ENCODE data around the gene MRM2.

DNA sequence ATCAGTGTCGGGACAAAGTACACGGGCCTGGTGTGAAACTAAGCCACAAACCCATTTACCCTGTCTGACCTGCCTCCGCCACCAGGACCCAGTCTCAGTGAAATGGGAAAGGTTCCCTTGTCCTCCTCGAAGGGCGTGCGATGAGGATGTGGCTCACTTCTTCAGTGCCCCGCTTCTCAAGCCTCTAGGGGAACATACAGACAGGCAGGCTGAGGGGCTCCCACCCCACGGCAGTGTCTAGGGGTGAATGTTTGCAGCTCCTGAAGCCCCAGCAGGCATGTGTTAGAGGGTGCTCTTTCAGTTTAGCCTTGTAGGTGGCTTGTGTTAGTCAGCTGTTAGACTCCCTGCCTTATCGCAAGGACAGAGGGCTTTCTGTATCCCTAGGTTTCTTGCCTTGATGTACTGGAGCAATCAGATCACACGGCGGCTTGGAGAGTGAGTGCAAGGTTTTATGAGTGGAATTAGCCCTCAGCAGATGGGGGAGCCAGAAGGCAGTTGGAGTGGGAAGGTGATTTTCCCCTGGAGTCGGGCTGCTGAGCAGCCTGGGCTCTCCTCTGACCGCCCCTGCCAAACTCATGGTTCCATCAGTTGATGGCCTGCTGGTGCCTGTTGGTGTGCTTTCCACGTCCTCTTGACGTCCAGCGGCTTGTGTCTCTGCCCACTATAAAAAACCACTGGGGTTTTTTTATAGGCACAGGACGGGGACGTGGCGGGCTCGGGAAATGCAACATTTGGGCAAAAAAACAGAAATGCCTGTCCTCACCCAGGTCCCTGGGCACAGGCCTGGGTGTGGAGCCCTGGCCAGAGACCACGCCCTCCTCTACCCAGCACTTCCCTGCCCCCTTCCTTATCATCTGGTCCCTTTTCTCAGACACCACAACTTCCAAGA is 780 bp upstream of the MRM2 start:
- TF ChIP-seq, protein P1, sequence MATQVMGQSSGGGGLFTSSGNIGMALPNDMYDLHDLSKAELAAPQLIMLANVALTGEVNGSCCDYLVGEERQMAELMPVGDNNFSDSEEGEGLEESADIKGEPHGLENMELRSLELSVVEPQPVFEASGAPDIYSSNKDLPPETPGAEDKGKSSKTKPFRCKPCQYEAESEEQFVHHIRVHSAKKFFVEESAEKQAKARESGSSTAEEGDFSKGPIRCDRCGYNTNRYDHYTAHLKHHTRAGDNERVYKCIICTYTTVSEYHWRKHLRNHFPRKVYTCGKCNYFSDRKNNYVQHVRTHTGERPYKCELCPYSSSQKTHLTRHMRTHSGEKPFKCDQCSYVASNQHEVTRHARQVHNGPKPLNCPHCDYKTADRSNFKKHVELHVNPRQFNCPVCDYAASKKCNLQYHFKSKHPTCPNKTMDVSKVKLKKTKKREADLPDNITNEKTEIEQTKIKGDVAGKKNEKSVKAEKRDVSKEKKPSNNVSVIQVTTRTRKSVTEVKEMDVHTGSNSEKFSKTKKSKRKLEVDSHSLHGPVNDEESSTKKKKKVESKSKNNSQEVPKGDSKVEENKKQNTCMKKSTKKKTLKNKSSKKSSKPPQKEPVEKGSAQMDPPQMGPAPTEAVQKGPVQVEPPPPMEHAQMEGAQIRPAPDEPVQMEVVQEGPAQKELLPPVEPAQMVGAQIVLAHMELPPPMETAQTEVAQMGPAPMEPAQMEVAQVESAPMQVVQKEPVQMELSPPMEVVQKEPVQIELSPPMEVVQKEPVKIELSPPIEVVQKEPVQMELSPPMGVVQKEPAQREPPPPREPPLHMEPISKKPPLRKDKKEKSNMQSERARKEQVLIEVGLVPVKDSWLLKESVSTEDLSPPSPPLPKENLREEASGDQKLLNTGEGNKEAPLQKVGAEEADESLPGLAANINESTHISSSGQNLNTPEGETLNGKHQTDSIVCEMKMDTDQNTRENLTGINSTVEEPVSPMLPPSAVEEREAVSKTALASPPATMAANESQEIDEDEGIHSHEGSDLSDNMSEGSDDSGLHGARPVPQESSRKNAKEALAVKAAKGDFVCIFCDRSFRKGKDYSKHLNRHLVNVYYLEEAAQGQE (IDR thresholded peaks at IDR 0.05), result no peak
- TF ChIP-seq, protein P2, sequence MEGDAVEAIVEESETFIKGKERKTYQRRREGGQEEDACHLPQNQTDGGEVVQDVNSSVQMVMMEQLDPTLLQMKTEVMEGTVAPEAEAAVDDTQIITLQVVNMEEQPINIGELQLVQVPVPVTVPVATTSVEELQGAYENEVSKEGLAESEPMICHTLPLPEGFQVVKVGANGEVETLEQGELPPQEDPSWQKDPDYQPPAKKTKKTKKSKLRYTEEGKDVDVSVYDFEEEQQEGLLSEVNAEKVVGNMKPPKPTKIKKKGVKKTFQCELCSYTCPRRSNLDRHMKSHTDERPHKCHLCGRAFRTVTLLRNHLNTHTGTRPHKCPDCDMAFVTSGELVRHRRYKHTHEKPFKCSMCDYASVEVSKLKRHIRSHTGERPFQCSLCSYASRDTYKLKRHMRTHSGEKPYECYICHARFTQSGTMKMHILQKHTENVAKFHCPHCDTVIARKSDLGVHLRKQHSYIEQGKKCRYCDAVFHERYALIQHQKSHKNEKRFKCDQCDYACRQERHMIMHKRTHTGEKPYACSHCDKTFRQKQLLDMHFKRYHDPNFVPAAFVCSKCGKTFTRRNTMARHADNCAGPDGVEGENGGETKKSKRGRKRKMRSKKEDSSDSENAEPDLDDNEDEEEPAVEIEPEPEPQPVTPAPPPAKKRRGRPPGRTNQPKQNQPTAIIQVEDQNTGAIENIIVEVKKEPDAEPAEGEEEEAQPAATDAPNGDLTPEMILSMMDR (IDR thresholded peaks at IDR 0.05; ENCODE audit: low read depth, low read length, missing input control), result no peak
- TF ChIP-seq EGR1 (IDR thresholded peaks at IDR 0.05; ENCODE audit: low read depth in 2 of 2) (no peak), YY1 (IDR thresholded peaks at IDR 0.05) (no peak), GABPA (IDR thresholded peaks at IDR 0.05 in 1 of 2, conservative IDR thresholded peaks at IDR 0.05 in 1 of 2) (no peak), TAF1 (conservative IDR thresholded peaks at IDR 0.05) (no peak), FOXA1 (IDR thresholded peaks at IDR 0.05) (no peak), HNF4G (IDR thresholded peaks at IDR 0.05) (no peak), JUND (IDR thresholded peaks at IDR 0.05) (no peak), SP1 (IDR thresholded peaks at IDR 0.05) (no peak)
- TF ChIP-seq, protein P3, sequence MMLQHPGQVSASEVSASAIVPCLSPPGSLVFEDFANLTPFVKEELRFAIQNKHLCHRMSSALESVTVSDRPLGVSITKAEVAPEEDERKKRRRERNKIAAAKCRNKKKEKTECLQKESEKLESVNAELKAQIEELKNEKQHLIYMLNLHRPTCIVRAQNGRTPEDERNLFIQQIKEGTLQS (IDR thresholded peaks at IDR 0.05), result no peak
- TF ChIP-seq, protein P4, sequence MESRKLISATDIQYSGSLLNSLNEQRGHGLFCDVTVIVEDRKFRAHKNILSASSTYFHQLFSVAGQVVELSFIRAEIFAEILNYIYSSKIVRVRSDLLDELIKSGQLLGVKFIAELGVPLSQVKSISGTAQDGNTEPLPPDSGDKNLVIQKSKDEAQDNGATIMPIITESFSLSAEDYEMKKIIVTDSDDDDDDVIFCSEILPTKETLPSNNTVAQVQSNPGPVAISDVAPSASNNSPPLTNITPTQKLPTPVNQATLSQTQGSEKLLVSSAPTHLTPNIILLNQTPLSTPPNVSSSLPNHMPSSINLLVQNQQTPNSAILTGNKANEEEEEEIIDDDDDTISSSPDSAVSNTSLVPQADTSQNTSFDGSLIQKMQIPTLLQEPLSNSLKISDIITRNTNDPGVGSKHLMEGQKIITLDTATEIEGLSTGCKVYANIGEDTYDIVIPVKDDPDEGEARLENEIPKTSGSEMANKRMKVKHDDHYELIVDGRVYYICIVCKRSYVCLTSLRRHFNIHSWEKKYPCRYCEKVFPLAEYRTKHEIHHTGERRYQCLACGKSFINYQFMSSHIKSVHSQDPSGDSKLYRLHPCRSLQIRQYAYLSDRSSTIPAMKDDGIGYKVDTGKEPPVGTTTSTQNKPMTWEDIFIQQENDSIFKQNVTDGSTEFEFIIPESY (IDR thresholded peaks at IDR 0.05), result no peak
- TF ChIP-seq, protein P5, sequence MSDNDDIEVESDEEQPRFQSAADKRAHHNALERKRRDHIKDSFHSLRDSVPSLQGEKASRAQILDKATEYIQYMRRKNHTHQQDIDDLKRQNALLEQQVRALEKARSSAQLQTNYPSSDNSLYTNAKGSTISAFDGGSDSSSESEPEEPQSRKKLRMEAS (IDR thresholded peaks at IDR 0.05), result no peak
